CD4-positive, alpha-beta T cell treated with Interferon alpha-2 for 1 hour (primary cell): ENCODE results near the gene CUTC.

Experiments used
- DNase-seq, 2 donors: peaks; one replicate each; pipeline ENCODE4 v3.0.0-alpha.2; 2020 to 2022

Gene CUTC

GRCh38 chr10:99784727-99785441 lies 52.9 kb downstream of the CUTC start:
- no peak for DNase-seq

GRCh38 chr10:99785646-99786045 lies 53.6 kb downstream of the CUTC start:
- no peak for DNase-seq

GRCh38 chr10:99787311-99787710 lies 55.3 kb downstream of the CUTC start:
- DNase-seq, result no peak

- DNase-seq, result no peak
Measured at GRCh38 chr10:99787782-99788445, 55.9 kb downstream of the CUTC start.

GRCh38 chr10:99788598-99789256 lies 56.7 kb downstream of the CUTC start:
- no peak for DNase-seq

GRCh38 chr10:99791831-99792230 lies 59.8 kb downstream of the CUTC start:
- no peak for DNase-seq

- DNase-seq, result no peak
Measured at GRCh38 chr10:99793819-99794218, 61.8 kb downstream of the CUTC start.

- no peak for DNase-seq
Measured at GRCh38 chr10:99796928-99797327, 64.9 kb downstream of the CUTC start.

GRCh38 chr10:99798031-99798430 lies 66.0 kb downstream of the CUTC start:
- DNase-seq, result no peak

- DNase-seq, result no peak
Measured at GRCh38 chr10:99798920-99799319, 66.9 kb downstream of the CUTC start.

- no peak for DNase-seq
Measured at GRCh38 chr10:99799613-99800012, 67.6 kb downstream of the CUTC start.

- no peak for DNase-seq
Measured at GRCh38 chr10:99804471-99804870, 72.4 kb downstream of the CUTC start.

- DNase-seq, result no peak
Measured at GRCh38 chr10:99805190-99805589, 73.2 kb downstream of the CUTC start.
